ENCODE measurements around the gene WDR33. TPM values are rescaled to one million over a fixed set of nuclear protein-coding genes. Genes with fewer than 3 reads are reported as not detected.
"Not testable (repeated sequence)": the region's sequence is repeated elsewhere in the genome, so short reads cannot be mapped to it uniquely, and the experiment has no call there.

WDR33 gene
- total RNA-seq, 1 donor from 2014 or later = 54.7 TPM

DNA sequence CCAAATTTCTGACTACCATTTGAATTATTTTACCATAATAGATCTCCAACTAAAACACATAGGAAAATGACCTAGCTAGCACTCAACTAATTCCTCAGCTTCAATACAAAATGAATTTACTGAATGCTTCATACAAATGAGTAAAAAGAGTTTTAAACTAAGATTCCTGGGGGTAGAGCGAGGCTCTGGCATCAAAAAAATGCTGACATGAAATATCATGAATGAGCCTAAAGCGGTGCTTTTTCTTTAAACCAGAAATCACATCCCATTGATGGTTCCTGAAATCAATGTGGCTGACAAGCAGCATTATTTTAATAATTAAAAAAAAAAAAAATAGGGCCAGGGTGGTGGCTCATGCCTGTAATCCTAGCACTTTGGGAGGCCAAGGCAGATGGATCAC lies 32.1 kb downstream of the WDR33 start:
- Mint-ChIP-seq H3K4me3 (no peak overlapping the region), H3K9me3 (no peaks in the 10 kb centered on the region), H3K4me1 (ENCODE audit: unreplicated experiment) (peaks cover 17% of the 10 kb centered on the region)

DNA sequence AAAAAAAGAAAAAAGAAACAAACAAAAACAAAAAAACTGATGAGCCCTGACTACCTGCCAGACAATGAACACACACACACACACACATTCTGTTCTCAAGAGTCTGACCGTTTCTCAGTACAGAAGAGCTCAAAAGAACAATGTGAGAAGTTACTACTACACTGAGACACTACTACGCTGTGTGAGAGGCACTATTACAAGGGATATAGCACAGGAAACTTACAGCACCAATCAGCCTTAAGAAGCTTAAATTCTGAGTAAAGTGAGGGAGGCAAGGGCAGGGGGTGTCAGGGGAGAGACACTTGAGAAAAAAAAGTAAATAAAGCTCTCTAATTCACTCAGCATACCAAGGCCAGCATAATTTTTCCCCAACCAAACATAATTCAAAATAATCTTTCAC lies 32.5 kb downstream of the WDR33 start:
- no peak for DNase-seq (ENCODE audit: extremely low spot score, unreplicated experiment)
- Mint-ChIP-seq H3K36me3 (peaks cover 14% of the 10 kb centered on the region), H3K27me3 (no peaks in the 10 kb centered on the region), H3K9me3 (no peaks in the 10 kb centered on the region), H3K4me3 (no peak overlapping the region), H3K27ac (peak overlapping the region; percentile 15), H3K4me1 (ENCODE audit: unreplicated experiment) (peaks cover 17% of the 10 kb centered on the region)
- TF ChIP-seq, protein P1, sequence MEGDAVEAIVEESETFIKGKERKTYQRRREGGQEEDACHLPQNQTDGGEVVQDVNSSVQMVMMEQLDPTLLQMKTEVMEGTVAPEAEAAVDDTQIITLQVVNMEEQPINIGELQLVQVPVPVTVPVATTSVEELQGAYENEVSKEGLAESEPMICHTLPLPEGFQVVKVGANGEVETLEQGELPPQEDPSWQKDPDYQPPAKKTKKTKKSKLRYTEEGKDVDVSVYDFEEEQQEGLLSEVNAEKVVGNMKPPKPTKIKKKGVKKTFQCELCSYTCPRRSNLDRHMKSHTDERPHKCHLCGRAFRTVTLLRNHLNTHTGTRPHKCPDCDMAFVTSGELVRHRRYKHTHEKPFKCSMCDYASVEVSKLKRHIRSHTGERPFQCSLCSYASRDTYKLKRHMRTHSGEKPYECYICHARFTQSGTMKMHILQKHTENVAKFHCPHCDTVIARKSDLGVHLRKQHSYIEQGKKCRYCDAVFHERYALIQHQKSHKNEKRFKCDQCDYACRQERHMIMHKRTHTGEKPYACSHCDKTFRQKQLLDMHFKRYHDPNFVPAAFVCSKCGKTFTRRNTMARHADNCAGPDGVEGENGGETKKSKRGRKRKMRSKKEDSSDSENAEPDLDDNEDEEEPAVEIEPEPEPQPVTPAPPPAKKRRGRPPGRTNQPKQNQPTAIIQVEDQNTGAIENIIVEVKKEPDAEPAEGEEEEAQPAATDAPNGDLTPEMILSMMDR (conservative IDR thresholded peaks at IDR 0.05) = no peak

More for the DNA sequence above, 32.1 kb downstream of the WDR33 start:
- DNase-seq (ENCODE audit: extremely low spot score, unreplicated experiment) = no peak
- Mint-ChIP-seq H3K27me3 (no peaks in the 10 kb centered on the region), H3K27ac (no peak overlapping the region), H3K36me3 (peaks cover 14% of the 10 kb centered on the region)
- TF ChIP-seq, protein P1 (conservative IDR thresholded peaks at IDR 0.05) = no peak

DNA sequence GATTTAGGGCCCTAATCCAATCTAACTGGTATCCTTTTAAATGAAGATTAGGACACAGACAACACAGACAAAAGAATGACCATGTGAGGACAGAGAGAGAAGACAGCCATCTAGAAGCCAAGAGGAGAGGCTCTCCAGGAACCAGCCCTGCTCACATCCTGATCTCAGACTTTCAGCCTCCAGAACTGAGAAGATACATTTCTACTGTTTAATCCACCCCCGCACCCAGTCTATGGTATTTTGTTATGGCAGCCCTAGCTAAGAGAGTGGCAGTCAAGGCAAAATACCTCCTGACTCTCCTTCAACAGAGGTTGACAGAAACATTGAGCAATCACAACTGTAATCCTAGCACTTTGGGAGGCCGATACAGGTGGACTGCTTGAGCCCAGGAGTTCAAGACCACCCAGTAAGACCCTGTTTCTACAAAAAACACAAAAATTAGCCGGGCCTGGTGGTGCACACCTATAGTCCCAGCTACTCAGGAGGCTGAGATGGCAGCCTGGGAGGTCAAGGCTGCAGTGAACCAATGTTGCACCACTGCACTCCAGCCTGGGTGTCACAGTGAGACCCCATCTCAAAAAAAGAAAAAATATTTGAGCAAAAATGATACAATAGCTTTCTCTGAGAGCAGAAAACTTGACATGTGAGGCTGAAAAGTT lies 34.7 kb downstream of the WDR33 start:
- H3K27ac Mint-ChIP-seq = no peak overlapping the region
- no peak for DNase-seq (ENCODE audit: extremely low spot score, unreplicated experiment)
- TF ChIP-seq, protein P1 (conservative IDR thresholded peaks at IDR 0.05) = no peak
- peaks cover 17% of the 10 kb centered on the region for H3K4me1 Mint-ChIP-seq (ENCODE audit: unreplicated experiment)
- H3K36me3 Mint-ChIP-seq = peaks cover 12% of the 10 kb centered on the region
- H3K9me3 Mint-ChIP-seq = no peaks in the 10 kb centered on the region
- H3K4me3 Mint-ChIP-seq = no peak overlapping the region
- no peaks in the 10 kb centered on the region for H3K27me3 Mint-ChIP-seq

DNA sequence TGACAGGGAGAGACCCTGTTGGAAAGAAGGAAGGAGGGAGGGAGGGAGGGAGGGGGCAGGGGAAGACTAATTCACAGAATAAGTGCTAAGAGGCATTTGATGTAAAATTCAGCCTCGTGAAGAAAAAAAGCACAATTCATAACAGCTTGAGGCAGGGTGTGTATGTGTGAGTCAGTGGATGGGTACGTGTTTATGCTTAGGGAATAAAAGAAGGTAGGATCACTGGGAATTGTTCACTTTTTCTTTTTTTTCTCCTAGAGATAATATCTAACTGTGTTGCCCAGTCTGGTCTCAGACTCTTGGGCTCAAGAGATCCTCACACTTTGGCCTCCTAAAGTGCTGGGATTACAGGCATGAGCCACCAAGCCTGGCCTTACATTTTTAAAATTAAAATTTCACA lies 39.2 kb downstream of the WDR33 start:
- peaks cover 8% of the 10 kb centered on the region for H3K4me1 Mint-ChIP-seq (ENCODE audit: unreplicated experiment)
- H3K4me3 Mint-ChIP-seq = no peak overlapping the region
- no peak for DNase-seq (ENCODE audit: extremely low spot score, unreplicated experiment)
- TF ChIP-seq, protein P1 (conservative IDR thresholded peaks at IDR 0.05) = no peak
- H3K36me3 Mint-ChIP-seq = peaks cover 18% of the 10 kb centered on the region
- no peak overlapping the region for H3K27ac Mint-ChIP-seq
- H3K9me3 Mint-ChIP-seq = no peaks in the 10 kb centered on the region
- no peaks in the 10 kb centered on the region for H3K27me3 Mint-ChIP-seq

DNA sequence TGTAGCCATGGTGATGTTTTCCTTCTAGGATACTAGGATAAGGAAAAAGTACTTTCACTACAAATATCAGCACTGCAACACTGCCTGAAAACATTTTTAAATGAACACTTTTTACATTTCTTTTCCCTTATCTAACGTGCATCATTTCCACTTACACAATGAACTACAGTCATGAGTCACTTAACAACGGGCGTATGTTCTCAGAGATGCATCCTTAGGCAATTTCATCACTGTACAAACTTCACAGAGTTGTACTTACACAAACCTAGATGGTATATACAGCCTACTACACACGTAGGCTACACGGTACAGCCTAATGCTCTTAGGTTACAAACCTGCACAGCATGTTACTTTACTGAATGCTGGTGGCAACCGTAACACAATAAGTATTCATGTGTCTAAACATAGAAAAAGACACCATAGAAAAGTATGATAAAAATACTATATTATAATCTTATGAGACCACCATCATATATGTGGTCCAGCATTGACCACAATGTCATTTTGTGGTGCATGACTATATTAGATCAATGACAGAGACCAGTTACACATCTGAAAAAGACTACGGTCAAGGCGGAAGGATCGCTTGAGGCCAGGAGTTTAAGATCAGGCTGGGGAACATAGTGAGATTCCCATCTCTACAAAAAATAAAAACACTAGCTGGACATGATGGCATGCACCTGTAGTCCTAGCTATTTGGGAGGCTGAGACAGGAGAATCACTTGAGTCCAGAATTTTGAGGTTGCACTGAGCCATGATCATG lies 39.8 kb downstream of the WDR33 start:
- no peak for DNase-seq (ENCODE audit: extremely low spot score, unreplicated experiment)
- no peaks in the 10 kb centered on the region for H3K9me3 Mint-ChIP-seq
- no peak overlapping the region for H3K4me3 Mint-ChIP-seq
- no peak overlapping the region for H3K27ac Mint-ChIP-seq
- peaks cover 18% of the 10 kb centered on the region for H3K36me3 Mint-ChIP-seq
- TF ChIP-seq, protein P1 (conservative IDR thresholded peaks at IDR 0.05) = no peak
- H3K27me3 Mint-ChIP-seq = no peaks in the 10 kb centered on the region
- H3K4me1 Mint-ChIP-seq (ENCODE audit: unreplicated experiment) = peaks cover 4% of the 10 kb centered on the region

DNA sequence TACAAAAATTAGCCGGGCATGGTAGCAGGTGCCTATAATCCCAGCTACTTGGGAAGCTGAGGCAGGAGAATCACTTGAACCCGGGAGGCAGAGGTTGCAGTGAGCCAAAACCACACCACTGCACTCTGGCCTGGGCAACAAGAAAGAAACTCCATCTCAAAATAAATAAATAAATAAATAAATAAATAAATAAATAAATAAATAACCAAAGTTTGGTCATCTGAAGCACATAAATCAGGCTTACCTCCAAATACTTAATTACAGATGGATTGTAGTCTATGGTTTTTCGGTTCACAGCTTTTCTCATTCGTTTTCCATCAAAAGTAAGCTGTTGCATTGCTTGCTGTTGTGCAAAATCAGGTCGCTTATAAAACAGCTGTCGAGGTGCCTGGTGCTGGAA lies 40.4 kb downstream of the WDR33 start:
- H3K27me3 Mint-ChIP-seq; H3K4me1 Mint-ChIP-seq (ENCODE audit: unreplicated experiment); H3K27ac Mint-ChIP-seq; DNase-seq (ENCODE audit: extremely low spot score, unreplicated experiment); H3K4me3 Mint-ChIP-seq; H3K9me3 Mint-ChIP-seq: not testable (repeated sequence)
- H3K36me3 Mint-ChIP-seq = peaks cover 21% of the 10 kb centered on the region
